PC-9 (cell line): ENCODE data around the gene TANC1. TPM values are rescaled to one million over a fixed set of nuclear protein-coding genes. Genes with fewer than 3 reads are reported as not detected.

Experiments used
- BruUV-seq: library from RNA; stranded (reverse); fragments of 400-500 nt; replicated peaks from 2 replicates; lab custom pipeline; 2021; lab: Mats Ljungman, UMichigan
- CTCF ChIA-PET: fragments of 300-600 bp; sonication (Branson Sonifier 250); formaldehyde crosslinking; loops from one replicate; lab custom pipeline; 2022; ENCODE audit warnings: antibody characterized with exemption; lab: Charles Lee
- POLR2A ChIA-PET: fragments of 300-600 bp; sonication (Branson Sonifier 250); formaldehyde crosslinking; loops from one replicate; lab custom pipeline; 2022; ENCODE audit warnings: antibody characterized with exemption; ENCODE audit not compliant: unreplicated experiment; lab: Charles Lee
- DNase-seq, 2 experiments: peaks; one replicate each; pipeline versions ENCODE4 v3.0.0 to v3.0.0-alpha.2; 2015 to 2022; ENCODE audit warnings: mixed read lengths in 1 of 2
- H2AFZ ChIP-seq: fragments of 200-600 bp; sonication (generic); 2 replicates; pipeline ENCODE4 v1.8.1; 2017; ENCODE audit warnings: antibody characterized with exemption
- H3F3A ChIP-seq: fragments of 200-600 bp; sonication (generic); 2 replicates; pipeline ENCODE4 v1.8.1; 2017; ENCODE audit warnings: antibody characterized with exemption, mild to moderate bottlenecking, low read depth; ENCODE audit not compliant: insufficient read depth
- H3K27ac ChIP-seq: fragments of 200-600 bp; sonication (generic); 2 replicates; pipeline ENCODE4 v1.6.1; 2016; ENCODE audit warnings: mixed run types
- H3K27me3 ChIP-seq: fragments of 200-600 bp; sonication (generic); 2 replicates; pipeline ENCODE4 v1.6.1; 2016; ENCODE audit warnings: low read depth, mixed run types; ENCODE audit not compliant: insufficient read depth
- H3K36me3 ChIP-seq: fragments of 200-600 bp; sonication (generic); 2 replicates; pipeline ENCODE4 v1.6.1; 2016; ENCODE audit warnings: low read depth, mixed run types
- H3K4me1 ChIP-seq: fragments of 200-600 bp; sonication (generic); replicated peaks from 2 replicates; pipeline ENCODE4 v1.6.1; 2016; ENCODE audit warnings: mixed run types; ENCODE audit not compliant: insufficient read depth
- H3K4me2 ChIP-seq: fragments of 200-600 bp; sonication (generic); 2 replicates; pipeline ENCODE4 v1.6.1; 2017; ENCODE audit warnings: mixed run types
- H3K4me3 ChIP-seq: fragments of 200-600 bp; sonication (generic); 2 replicates; pipeline ENCODE4 v1.6.1; 2016; ENCODE audit warnings: mixed run types
- H3K79me2 ChIP-seq: fragments of 200-600 bp; sonication (generic); 2 replicates; pipeline ENCODE4 v1.6.1; 2017; ENCODE audit warnings: low read depth, mixed run types
- H3K9me2 ChIP-seq: fragments of 200-600 bp; sonication (generic); 2 replicates; pipeline ENCODE4 v1.8.1; 2017; ENCODE audit warnings: mild to moderate bottlenecking; ENCODE audit not compliant: insufficient read depth
- H3K9me3 ChIP-seq: fragments of 200-600 bp; sonication (generic); 2 replicates; pipeline ENCODE4 v1.8.1; 2016; ENCODE audit warnings: low read depth; ENCODE audit not compliant: insufficient read depth
- H4K20me1 ChIP-seq: fragments of 200-600 bp; sonication (generic); 2 replicates; pipeline ENCODE4 v1.8.1; 2017; ENCODE audit not compliant: insufficient read depth
- CTCF ChIP-seq: fragments of 200-600 bp; sonication (generic); conservative IDR thresholded peaks from 2 replicates; pipeline ENCODE4 v1.6.1; 2017; ENCODE audit warnings: mixed run types, antibody characterized with exemption, mild to moderate bottlenecking, moderate library complexity
- EZH2 ChIP-seq: fragments of 200-600 bp; sonication (generic); IDR thresholded peaks from 2 replicates; pipeline ENCODE4 v1.8.0; 2017; ENCODE audit warnings: antibody characterized with exemption, low read depth
- intact Hi-C: fragments of 100-400 bp; cut with micrococcal nuclease; formaldehyde crosslinking; loops from one replicate; pipeline ENCODE4 v1.10.0; 2022; ENCODE audit not compliant: unreplicated experiment
- total RNA-seq: library from RNA; stranded (reverse); gene quantifications from 2 replicates; pipeline ENCODE4 v1.2.3, GENCODE V29; 2021

TANC1 gene
- total RNA-seq, 1 experiment from 2014 or later: 26.0 TPM

- no peaks in the 10 kb centered on the region for H3F3A ChIP-seq
- no peak overlapping the region for H3K4me3 ChIP-seq
- H3K9me3 ChIP-seq: no peaks in the 10 kb centered on the region
- ChIA-PET CTCF (no interaction called here), POLR2A (interaction anchor here (0.7 kb wide), 1 partner anchor 52 kb away, joined by 3 read pairs; no protein-coding TSS in a partner anchor)
- intact Hi-C loops: no loop called here
- peaks cover 4% of the 10 kb centered on the region; the same call in 1 of the 2 replicates for H3K36me3 ChIP-seq
- H3K27me3 ChIP-seq: no peaks in the 10 kb centered on the region
- no peak for DNase-seq
- TF ChIP-seq EZH2: no peak
- no peak; the same call in 1 of the 2 replicates for TF ChIP-seq CTCF
- no peaks in the 10 kb centered on the region for H3K79me2 ChIP-seq
- no TSS peak for BruUV-seq
- H3K4me1 ChIP-seq: no peaks in the 10 kb centered on the region
- no peaks in the 10 kb centered on the region for H3K9me2 ChIP-seq
- H3K4me2 ChIP-seq: no peak overlapping the region
- H4K20me1 ChIP-seq: no peaks in the 10 kb centered on the region
- H3K27ac ChIP-seq: no peak overlapping the region
- H2AFZ ChIP-seq: no peak overlapping the region
Measured at GRCh38 chr2:159168707-159169106, 200.3 kb downstream of the TANC1 start.

- Histone ChIP-seq H3K9me3 (no peaks in the 10 kb centered on the region), H3K36me3 (peaks cover 4% of the 10 kb centered on the region; the same call in 1 of the 2 replicates), H3K27me3 (no peaks in the 10 kb centered on the region), H3K4me1 (no peaks in the 10 kb centered on the region), H4K20me1 (no peaks in the 10 kb centered on the region), H3K79me2 (no peaks in the 10 kb centered on the region), H3K4me2 (no peak overlapping the region), H3K9me2 (no peaks in the 10 kb centered on the region), H2AFZ (no peak overlapping the region), H3F3A (no peaks in the 10 kb centered on the region), H3K4me3 (no peak overlapping the region), H3K27ac (no peak overlapping the region)
- intact Hi-C loops: no loop called here
- DNase-seq: no peak
- no TSS peak for BruUV-seq
- TF ChIP-seq EZH2: no peak
- TF ChIP-seq CTCF: no peak
- POLR2A ChIA-PET: no interaction called here
- CTCF ChIA-PET: no interaction called here
Measured at GRCh38 chr2:159169187-159169586, 200.7 kb downstream of the TANC1 start.

GRCh38 chr2:159172403-159172802, 204.0 kb downstream of the TANC1 start:
- intact Hi-C loops: no loop called here
- no peaks in the 10 kb centered on the region for H3K9me2 ChIP-seq
- ChIA-PET CTCF (no interaction called here), POLR2A (no interaction called here)
- H3K27me3 ChIP-seq: no peaks in the 10 kb centered on the region
- H3K27ac ChIP-seq: no peak overlapping the region
- H2AFZ ChIP-seq: no peak overlapping the region
- H3K4me3 ChIP-seq: no peak overlapping the region
- no peaks in the 10 kb centered on the region for H3F3A ChIP-seq
- H3K79me2 ChIP-seq: no peaks in the 10 kb centered on the region
- no peaks in the 10 kb centered on the region for H3K4me1 ChIP-seq
- no peak overlapping the region for H3K4me2 ChIP-seq
- 0 out of 2 replicates have a peak, but pooled peaks cover 8% of the 10 kb centered on the region for H3K36me3 ChIP-seq
- H4K20me1 ChIP-seq: no peaks in the 10 kb centered on the region
- no peaks in the 10 kb centered on the region for H3K9me3 ChIP-seq
- TF ChIP-seq EZH2: no peak
- no peak for TF ChIP-seq CTCF
- BruUV-seq: no TSS peak
- no peak for DNase-seq
